Neural cell (in vitro differentiated cells): ENCODE measurements around the gene OPRM1. TPM values are rescaled to one million over a fixed set of nuclear protein-coding genes. Genes with fewer than 3 reads are reported as not detected.
A peak's percentile ranks its signal among the peaks of the same experiment; 100 is the strongest.

Source experiments
- H2AFZ ChIP-seq: fragments of 200-600, 300-800 bp; sonication (generic), shearing (Covaris generic); 2 replicates; pipeline ENCODE4 v1.6.0; 2014; ENCODE audit warnings: low read depth, mild to moderate bottlenecking, antibody characterized with exemption, low read length, moderate library complexity
- H3F3A ChIP-seq: fragments of 200-600 bp; shearing (Covaris generic); 2 replicates; pipeline ENCODE4 v1.6.1; 2016; ENCODE audit warnings: mild to moderate bottlenecking, moderate library complexity, mixed read lengths, antibody characterized with exemption, low read length; ENCODE audit not compliant: insufficient read depth, poor library complexity, severe bottlenecking
- H3K27ac ChIP-seq: fragments of 200-600, 300-800 bp; sonication (generic), shearing (Covaris generic); 2 replicates; pipeline ENCODE4 v1.5.1; 2014; ENCODE audit warnings: mild to moderate bottlenecking, low read length, moderate library complexity
- H3K27me3 ChIP-seq: fragments of 300-800, 200-600 bp; sonication (generic), shearing (Covaris generic); 2 replicates; pipeline ENCODE4 v1.6.0; 2014; ENCODE audit warnings: mild to moderate bottlenecking, low read depth, low read length, moderate library complexity; ENCODE audit not compliant: insufficient read depth
- H3K36me3 ChIP-seq: fragments of 300-800, 200-600 bp; sonication (generic), shearing (Covaris generic); 2 replicates; pipeline ENCODE4 v1.5.1; 2014; ENCODE audit warnings: mild to moderate bottlenecking, antibody characterized with exemption, low read length, moderate library complexity; ENCODE audit not compliant: insufficient read depth
- H3K4me2 ChIP-seq: fragments of 300-800, 200-600 bp; sonication (generic), shearing (Covaris generic); 2 replicates; pipeline ENCODE4 v1.6.0; 2014; ENCODE audit warnings: mild to moderate bottlenecking, low read length
- H3K4me3 ChIP-seq: fragments of 300-800, 200-600 bp; sonication (generic), shearing (Covaris generic); 2 replicates; pipeline ENCODE4 v1.5.1; 2014; ENCODE audit warnings: mild to moderate bottlenecking, low read length, moderate library complexity
- H3K79me2 ChIP-seq: fragments of 200-600 bp; shearing (Covaris generic); replicated peaks from 2 replicates; pipeline ENCODE4 v1.6.0; 2014; ENCODE audit warnings: mild to moderate bottlenecking, low read length, moderate library complexity; ENCODE audit not compliant: insufficient read depth
- H3K9ac ChIP-seq: fragments of 300-800, 200-600 bp; sonication (generic), shearing (Covaris generic); 2 replicates; pipeline ENCODE4 v1.6.1; 2016; ENCODE audit warnings: mild to moderate bottlenecking, low read length, mixed read lengths
- H3K9me2 ChIP-seq: fragments of 200-600 bp; shearing (Covaris generic); 2 replicates; pipeline ENCODE4 v1.6.1; 2016; ENCODE audit warnings: mild to moderate bottlenecking, low read length, mixed read lengths; ENCODE audit not compliant: insufficient read depth
- H3K9me3 ChIP-seq: fragments of 200-600, 300-800 bp; sonication (generic), shearing (Covaris generic); 2 replicates; pipeline ENCODE4 v1.6.1; 2016; ENCODE audit warnings: mild to moderate bottlenecking, mixed run types, low read length, moderate library complexity, mixed read lengths
- H4K20me1 ChIP-seq: fragments of 200-600 bp; shearing (Covaris generic); 2 replicates; pipeline ENCODE4 v1.6.1; 2016; ENCODE audit warnings: mild to moderate bottlenecking, mixed run types; ENCODE audit not compliant: insufficient read depth
- EP300 ChIP-seq: fragments of 450-650 bp; conservative IDR thresholded peaks from 2 replicates; pipeline ENCODE4 v1.6.1; 2014; ENCODE audit warnings: antibody characterized with exemption, mild to moderate bottlenecking, moderate library complexity; ENCODE audit not compliant: poor library complexity, severe bottlenecking
- EZH2 ChIP-seq: fragments of 200-600, 300-800 bp; shearing (Covaris generic), sonication (generic); IDR thresholded peaks from 2 replicates; pipeline ENCODE4 v1.6.1; 2014; ENCODE audit warnings: antibody characterized with exemption, low read length, borderline replicate concordance, mild to moderate bottlenecking; ENCODE audit not compliant: insufficient read depth, poor library complexity, severe bottlenecking
- MXI1 ChIP-seq: fragments of 450-650 bp; conservative IDR thresholded peaks from 2 replicates; pipeline ENCODE4 v1.6.1; 2014; ENCODE audit warnings: antibody characterized with exemption, mild to moderate bottlenecking; ENCODE audit not compliant: poor library complexity, severe bottlenecking
- POLR2AphosphoS5 ChIP-seq: IDR thresholded peaks from 2 replicates; pipeline ENCODE4 v1.6.1; 2012
- SMC3 ChIP-seq: fragments of 450-650 bp; conservative IDR thresholded peaks from 2 replicates; pipeline ENCODE4 v1.6.1; 2014; ENCODE audit warnings: antibody characterized with exemption, mild to moderate bottlenecking, moderate library complexity; ENCODE audit not compliant: poor library complexity
- TAF1 ChIP-seq: IDR thresholded peaks from 2 replicates; pipeline ENCODE4 v1.6.1; 2012; ENCODE audit warnings: low read depth
- polyA plus RNA-seq: library from polyadenylated mRNA; depleted of rRNA; stranded (reverse); fragments of >200 nt; gene quantifications from 2 replicates; pipeline ENCODE4 v1.2.3, GENCODE V29; 2014
- TF ChIP-seq, protein P1 (sequence below): IDR thresholded peaks from 2 replicates; pipeline ENCODE4 v1.6.1; 2012; ENCODE audit warnings: borderline replicate concordance
- TF ChIP-seq, protein P2 (sequence below): fragments of 450-650 bp; IDR thresholded peaks from 2 replicates; pipeline ENCODE4 v1.5.1; 2014; ENCODE audit warnings: antibody characterized with exemption, mild to moderate bottlenecking, moderate library complexity; ENCODE audit not compliant: poor library complexity, severe bottlenecking

The OPRM1 gene
- polyA plus RNA-seq, 1 donor from 2014 or later: 1.5 TPM

DNA sequence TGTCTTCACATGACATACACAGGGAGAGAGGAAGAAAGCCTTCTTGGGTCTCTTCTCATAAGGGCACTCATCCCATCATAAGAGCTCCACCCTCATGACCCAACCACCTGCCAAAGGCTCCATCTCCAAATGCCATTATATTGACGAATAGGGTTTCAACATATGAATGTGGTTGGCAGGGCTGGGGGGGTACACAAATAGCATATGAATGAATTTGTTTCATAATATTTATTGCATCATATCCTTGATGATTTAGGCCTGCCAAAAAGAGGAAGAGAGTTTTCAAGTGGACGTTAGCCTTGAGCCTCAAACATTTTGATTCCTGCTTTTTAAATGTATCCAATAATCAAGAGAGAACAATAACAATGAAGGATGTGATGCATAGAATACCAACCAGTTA, 26.2 kb upstream of the OPRM1 start:
- no peak overlapping the region for H3K27ac ChIP-seq
- no peaks in the 10 kb centered on the region for H3K36me3 ChIP-seq
- H3K9ac ChIP-seq: no peak overlapping the region
- H3K9me2 ChIP-seq: no peaks in the 10 kb centered on the region
- H2AFZ ChIP-seq: no peak overlapping the region
- H3F3A ChIP-seq: no peaks in the 10 kb centered on the region
- no peak overlapping the region for H3K4me3 ChIP-seq
- H3K9me3 ChIP-seq: no peaks in the 10 kb centered on the region
- no peaks in the 10 kb centered on the region for H3K27me3 ChIP-seq
- TF ChIP-seq POLR2AphosphoS5 (no peak), EZH2 (no peak), EP300 (no peak), MXI1 (no peak), TAF1 (no peak), SMC3 (no peak)
- TF ChIP-seq, protein P1, sequence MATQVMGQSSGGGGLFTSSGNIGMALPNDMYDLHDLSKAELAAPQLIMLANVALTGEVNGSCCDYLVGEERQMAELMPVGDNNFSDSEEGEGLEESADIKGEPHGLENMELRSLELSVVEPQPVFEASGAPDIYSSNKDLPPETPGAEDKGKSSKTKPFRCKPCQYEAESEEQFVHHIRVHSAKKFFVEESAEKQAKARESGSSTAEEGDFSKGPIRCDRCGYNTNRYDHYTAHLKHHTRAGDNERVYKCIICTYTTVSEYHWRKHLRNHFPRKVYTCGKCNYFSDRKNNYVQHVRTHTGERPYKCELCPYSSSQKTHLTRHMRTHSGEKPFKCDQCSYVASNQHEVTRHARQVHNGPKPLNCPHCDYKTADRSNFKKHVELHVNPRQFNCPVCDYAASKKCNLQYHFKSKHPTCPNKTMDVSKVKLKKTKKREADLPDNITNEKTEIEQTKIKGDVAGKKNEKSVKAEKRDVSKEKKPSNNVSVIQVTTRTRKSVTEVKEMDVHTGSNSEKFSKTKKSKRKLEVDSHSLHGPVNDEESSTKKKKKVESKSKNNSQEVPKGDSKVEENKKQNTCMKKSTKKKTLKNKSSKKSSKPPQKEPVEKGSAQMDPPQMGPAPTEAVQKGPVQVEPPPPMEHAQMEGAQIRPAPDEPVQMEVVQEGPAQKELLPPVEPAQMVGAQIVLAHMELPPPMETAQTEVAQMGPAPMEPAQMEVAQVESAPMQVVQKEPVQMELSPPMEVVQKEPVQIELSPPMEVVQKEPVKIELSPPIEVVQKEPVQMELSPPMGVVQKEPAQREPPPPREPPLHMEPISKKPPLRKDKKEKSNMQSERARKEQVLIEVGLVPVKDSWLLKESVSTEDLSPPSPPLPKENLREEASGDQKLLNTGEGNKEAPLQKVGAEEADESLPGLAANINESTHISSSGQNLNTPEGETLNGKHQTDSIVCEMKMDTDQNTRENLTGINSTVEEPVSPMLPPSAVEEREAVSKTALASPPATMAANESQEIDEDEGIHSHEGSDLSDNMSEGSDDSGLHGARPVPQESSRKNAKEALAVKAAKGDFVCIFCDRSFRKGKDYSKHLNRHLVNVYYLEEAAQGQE: no peak
- TF ChIP-seq, protein P2, sequence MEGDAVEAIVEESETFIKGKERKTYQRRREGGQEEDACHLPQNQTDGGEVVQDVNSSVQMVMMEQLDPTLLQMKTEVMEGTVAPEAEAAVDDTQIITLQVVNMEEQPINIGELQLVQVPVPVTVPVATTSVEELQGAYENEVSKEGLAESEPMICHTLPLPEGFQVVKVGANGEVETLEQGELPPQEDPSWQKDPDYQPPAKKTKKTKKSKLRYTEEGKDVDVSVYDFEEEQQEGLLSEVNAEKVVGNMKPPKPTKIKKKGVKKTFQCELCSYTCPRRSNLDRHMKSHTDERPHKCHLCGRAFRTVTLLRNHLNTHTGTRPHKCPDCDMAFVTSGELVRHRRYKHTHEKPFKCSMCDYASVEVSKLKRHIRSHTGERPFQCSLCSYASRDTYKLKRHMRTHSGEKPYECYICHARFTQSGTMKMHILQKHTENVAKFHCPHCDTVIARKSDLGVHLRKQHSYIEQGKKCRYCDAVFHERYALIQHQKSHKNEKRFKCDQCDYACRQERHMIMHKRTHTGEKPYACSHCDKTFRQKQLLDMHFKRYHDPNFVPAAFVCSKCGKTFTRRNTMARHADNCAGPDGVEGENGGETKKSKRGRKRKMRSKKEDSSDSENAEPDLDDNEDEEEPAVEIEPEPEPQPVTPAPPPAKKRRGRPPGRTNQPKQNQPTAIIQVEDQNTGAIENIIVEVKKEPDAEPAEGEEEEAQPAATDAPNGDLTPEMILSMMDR: no peak
- no peaks in the 10 kb centered on the region for H3K79me2 ChIP-seq
- no peak overlapping the region for H3K4me2 ChIP-seq
- H4K20me1 ChIP-seq: no peaks in the 10 kb centered on the region

DNA sequence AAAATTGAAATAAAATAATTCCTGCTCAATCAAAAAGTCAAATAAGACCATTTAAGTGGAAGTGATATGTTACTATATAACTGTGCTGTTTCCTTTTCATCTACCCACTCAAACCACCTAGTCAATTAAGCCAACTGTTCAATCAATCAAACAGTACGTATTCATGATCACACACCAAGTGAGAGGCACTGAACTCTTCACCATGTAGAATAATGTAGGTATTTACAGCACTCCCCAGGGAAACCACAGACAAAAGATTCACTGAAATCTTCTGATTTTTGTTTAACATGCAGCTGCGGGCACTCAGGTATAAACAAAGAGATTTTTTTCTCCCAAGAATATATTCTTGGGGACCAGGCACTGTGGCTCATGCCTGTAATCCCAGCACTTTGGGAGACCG, 21.3 kb upstream of the OPRM1 start:
- Histone ChIP-seq H3K79me2 (no peaks in the 10 kb centered on the region), H3K4me2 (no peak overlapping the region), H3K4me3 (no peak overlapping the region), H4K20me1 (no peaks in the 10 kb centered on the region), H3K9me2 (no peaks in the 10 kb centered on the region), H3K27ac (peak overlapping the region; percentile 10), H3F3A (no peaks in the 10 kb centered on the region), H2AFZ (no peak overlapping the region), H3K27me3 (no peaks in the 10 kb centered on the region), H3K36me3 (no peaks in the 10 kb centered on the region), H3K9me3 (no peaks in the 10 kb centered on the region), H3K9ac (no peak overlapping the region)
- TF ChIP-seq MXI1: no peak
- TF ChIP-seq TAF1: no peak
- TF ChIP-seq EP300: peak; percentile 71
- peak; percentile 66 for TF ChIP-seq POLR2AphosphoS5
- TF ChIP-seq, protein P1: no peak
